Cerebellar cortex (tissue), 1 donor: ENCODE data around the gene ZBED2.

Source experiments
- DNase-seq: peaks from one replicate; pipeline ENCODE4 v3.0.0-alpha.2; 2015; ENCODE audit warnings: low spot score

ZBED2 gene

DNA sequence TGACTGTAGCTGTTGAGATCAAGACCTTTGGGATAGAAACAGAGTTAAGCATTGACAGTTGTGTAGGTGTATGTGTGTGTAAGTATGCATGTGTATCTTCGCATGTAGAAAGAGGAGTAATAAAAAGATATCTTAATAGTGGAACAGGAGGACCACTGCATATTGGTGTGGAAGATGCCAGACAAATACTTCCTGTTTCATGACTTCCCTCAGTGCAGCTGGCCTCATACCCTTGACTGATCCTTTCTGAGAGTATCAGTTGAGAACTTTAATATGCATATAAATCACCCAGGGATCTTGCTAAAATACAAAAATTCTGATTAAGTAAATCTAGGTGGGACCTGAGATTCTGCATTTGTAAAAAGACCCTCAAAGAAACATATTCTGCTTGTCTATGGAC lies 8.5 kb upstream of the ZBED2 start:
- no peak for DNase-seq

GRCh38 chr3:111601810-111602209 lies 6.7 kb upstream of the ZBED2 start:
- no peak for DNase-seq

GRCh38 chr3:111598552-111598951 lies 3.4 kb upstream of the ZBED2 start:
- no peak for DNase-seq

- DNase-seq = no peak
Measured at GRCh38 chr3:111598139-111598538, 3.0 kb upstream of the ZBED2 start.

DNA sequence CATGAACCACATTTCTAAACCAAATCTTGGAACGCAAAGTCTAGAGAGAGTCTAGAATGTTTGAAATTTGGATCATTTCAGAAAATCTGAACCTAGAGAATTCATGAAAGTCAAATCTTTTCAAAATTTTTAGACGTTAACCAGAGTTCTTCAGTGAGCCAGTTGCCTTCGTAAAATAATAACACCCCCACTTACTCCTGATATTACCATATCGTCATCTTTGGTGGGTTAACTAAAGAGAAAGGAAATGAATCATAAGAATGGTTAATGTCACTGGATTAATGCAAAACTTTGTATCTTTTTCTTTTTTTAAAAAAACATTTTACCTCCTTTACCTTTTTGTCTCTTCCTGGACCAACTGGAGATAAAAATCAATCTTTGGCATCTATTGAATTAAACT lies 1.2 kb upstream of the ZBED2 start:
- no peak for DNase-seq

DNA sequence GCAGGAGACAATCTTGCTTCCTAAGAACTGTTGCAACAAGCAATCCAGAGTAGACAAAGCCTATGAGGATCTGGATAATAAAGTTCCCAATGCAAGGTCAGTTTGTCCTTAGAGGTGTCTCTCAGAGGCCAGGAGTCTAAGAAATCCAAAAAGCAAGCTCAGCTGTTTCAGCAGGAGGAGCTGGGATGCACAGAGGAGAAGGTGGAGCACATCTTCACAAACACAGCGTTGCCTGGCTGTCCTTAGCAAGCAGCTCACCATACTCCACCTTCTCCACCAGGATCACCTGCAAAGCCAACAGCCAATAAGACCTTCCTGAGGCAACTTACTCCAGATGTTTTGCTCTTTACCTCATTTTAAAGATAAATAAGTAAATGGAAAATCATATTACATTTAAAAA lies 365 bp downstream of the ZBED2 start:
- DNase-seq = no peak

- DNase-seq = no peak
Measured at GRCh38 chr3:111594205-111594604, 941 bp downstream of the ZBED2 start.

DNA sequence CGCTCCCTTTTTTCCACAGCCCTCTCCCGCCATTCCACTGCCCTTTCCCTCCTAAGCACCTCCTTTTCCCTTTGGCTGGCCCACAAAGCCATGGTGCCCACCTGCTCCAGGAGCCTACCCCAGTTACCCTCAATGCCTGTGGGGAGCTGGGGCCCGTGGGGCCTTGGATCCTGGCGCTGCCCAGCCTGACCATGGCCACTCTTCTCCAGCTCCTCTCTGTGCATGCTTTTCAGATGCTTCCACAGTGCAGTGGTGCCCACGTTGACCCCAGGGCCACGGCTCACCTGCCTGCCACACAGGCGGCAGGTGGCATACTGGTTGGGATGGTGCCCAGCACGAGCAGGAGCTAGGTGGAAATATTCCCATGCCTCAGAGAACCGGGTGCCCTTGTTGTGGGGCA lies 1.5 kb downstream of the ZBED2 start:
- no peak for DNase-seq

- DNase-seq = no peak
Measured at GRCh38 chr3:111592936-111593335, 2.2 kb downstream of the ZBED2 start.

GRCh38 chr3:111592143-111592542 lies 3.0 kb downstream of the ZBED2 start:
- no peak for DNase-seq

- no peak for DNase-seq
Measured at GRCh38 chr3:111591555-111591954, 3.6 kb downstream of the ZBED2 start.

- DNase-seq = no peak
Measured at GRCh38 chr3:111590143-111590491, 5.0 kb downstream of the ZBED2 start.

DNA sequence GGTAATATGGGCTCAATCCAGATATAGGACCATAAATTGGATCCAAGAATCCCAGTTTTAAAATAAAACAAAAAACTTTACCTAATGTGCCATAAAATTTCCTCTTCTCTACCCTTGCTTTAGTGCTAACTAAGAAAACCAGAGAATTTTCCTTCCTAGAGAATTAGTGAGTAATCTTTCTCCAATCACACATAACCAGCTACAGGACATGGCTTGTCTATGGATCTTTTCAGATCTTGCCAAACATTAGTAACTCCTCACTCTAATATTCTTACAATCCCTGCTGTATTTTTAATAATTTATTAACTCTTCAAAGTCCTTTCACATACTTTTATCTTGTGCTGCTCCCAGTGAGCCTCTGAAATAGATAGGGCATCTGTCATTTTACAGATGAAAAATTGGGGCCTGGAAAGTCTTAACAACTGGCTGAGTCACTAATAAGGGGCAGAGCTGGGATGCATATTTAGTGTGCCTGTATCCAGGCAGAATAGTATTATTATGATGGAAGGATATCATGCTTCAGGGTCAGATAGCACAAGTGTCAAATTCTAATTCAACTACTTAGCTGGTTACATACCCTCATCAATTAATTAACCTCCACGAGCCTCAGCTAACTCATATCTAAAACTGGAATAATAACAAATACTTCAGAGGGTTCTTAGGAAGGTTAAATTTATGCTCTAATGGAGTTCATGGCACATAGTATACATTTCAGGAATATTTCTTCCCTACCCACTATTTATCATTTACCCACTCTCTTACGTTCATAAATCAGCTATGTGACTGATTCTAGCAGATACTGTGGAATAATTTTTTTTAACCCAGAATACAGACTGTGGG lies 5.6 kb downstream of the ZBED2 start:
- DNase-seq = no peak

DNA sequence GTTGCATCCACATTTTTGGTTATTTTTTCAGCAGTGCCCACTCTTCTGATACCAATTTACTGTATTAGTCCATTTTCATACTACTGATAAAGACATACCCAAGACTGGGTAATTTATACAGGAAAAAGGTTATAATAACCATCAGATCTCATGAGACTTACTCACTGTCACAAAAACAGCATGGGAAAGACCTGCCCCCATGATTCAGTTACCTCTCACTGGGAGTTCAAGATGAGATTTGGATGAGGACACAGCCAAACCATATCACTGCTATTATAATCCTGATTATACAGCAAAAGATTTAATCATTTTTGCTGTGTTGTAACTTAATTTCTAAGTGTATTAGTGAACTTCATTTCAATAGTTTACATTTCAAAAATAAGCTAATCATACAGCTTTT lies 6.6 kb downstream of the ZBED2 start:
- no peak for DNase-seq

DNA sequence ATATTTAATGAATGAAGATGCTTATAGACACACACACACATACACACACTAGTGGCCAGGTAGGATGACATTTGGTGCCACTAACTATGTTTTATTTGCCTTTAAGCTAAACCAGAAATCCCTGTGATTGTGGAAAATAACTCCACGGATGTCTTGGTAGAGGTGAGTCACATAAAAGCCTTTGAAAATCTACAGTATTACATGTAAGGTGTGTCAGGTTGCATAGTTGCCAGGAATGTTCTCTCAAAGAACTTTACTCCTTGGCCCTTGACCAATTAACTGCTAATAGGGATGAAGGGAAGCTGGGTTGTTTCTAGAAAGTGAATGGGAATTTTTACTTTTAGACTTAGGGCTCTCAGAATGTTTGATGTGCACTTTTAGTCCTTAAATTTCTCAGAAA lies 9.9 kb downstream of the ZBED2 start:
- DNase-seq = no peak

- no peak for DNase-seq
Measured at GRCh38 chr3:111584744-111585143, 10.4 kb downstream of the ZBED2 start.

GRCh38 chr3:111582120-111582474 lies 13.0 kb downstream of the ZBED2 start:
- DNase-seq = no peak

GRCh38 chr3:111581403-111582119 lies 13.6 kb downstream of the ZBED2 start:
- no peak for DNase-seq

DNA sequence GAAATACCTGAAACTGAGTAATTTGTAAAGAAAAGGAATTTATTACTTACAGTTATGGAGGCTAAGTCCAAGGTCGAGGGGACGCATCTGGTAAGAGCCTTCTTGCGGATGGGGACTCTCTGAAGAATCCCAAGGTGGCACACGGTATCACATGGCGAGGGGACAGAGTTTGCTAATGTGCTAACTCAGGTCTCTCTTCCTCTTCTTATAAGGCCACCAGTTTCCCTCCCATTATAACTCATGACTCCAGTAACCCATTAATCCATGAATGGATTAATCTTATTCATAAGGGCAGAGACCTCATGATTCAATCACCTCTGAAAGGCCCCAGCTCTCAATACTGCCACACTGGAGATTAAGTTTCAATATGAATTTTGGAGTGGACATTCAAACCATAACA lies 15.7 kb downstream of the ZBED2 start:
- DNase-seq = no peak

DNA sequence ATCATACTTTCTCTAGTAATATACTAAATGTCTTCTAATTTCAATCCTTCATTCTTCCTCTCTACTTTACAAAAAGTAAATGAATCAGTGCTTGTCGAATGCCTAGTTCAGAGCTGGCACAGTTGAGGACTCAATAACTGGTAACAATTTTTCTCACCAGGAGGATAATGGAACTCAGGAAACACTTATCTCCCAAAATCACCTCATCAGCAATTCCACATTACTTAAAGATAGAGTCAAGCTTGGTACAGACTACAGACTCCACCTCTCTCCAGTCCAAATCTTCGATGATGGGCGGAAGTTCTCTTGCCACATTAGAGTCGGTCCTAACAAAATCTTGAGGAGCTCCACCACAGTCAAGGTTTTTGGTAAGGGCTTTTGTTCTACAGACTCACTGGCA lies 16.3 kb downstream of the ZBED2 start:
- DNase-seq = no peak

DNA sequence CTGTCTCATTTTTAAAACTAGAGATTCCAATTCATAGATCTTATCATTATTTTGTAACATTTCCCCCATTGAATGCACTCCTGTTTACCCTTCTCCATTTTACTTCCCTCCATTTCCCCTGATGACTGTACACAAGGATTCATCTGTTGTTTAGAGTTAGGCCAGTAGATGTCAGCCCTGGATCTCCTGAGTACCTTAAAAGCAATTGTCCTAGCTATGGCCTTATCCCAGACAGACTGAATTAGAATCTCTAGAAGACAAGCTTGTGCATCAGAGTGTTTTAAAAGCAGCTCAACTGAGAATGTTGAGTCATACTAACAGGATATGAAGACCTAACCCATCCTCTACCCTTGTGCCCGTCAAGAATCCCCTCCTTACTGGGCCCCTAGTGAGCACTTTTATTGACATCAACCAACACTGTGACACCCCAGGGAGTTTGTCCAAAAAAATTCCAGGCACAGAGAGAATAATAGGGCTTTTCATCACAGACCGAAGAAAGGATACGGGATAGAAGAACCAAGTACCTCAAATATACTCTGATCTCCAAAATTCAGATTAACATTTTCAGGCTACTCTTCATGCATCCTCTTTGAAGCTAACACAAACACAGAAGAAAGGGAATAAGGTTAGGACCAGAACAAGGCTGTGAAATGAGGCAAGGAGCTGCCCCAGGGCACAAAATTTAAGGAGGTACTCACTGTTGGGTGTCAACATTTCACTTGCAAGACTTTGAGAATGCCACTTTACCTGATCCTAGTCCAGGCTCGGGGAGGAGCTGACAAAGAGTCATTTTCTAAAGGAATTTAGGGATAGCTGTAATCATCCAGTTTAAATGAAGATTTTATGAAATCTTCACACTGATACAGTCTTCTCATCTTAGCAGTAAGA lies 17.1 kb downstream of the ZBED2 start:
- peak; percentile 13 for DNase-seq

DNA sequence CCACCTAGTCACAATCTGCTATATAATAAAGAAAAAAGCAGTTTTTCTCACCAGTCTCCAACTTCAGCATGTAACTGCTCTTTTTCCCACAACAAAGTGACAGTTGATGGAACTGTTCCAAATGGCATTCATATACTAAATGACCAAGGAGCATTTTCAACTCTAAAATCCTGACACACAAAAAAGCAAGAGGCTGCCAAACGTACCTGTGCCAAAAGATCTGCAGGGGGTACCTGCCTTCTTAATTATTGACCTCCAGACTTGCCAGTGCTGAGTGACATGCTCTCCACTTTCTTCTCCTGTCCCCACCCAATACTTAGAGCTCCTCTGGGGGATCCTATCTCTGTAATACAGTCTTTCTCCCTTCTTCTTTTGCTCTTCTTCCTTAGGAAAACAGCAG lies 18.0 kb downstream of the ZBED2 start:
- no peak for DNase-seq
